Bronchial epithelial cell (primary cell): ENCODE data around the gene SMAD7. TPM values are rescaled to one million over a fixed set of nuclear protein-coding genes. Genes with fewer than 3 reads are reported as not detected.

Source experiments
- DNase-seq: peaks from one replicate; pipeline ENCODE4 v3.0.0-alpha.2; 2010; ENCODE audit warnings: low read depth
- FAIRE-seq: peaks from 2 replicates; lab custom pipeline; 2011; peaks lifted over from hg19 to GRCh38; lab: Jason Lieb, UNC
- H3K27me3 ChIP-seq: 2 replicates; pipeline ENCODE4 v1.5.1; 2011; ENCODE audit warnings: low read length; ENCODE audit not compliant: control insufficient read depth, insufficient read depth
- H3K36me3 ChIP-seq: 2 replicates; pipeline ENCODE4 v1.5.1; 2011; ENCODE audit warnings: low read length; ENCODE audit not compliant: control insufficient read depth, insufficient read depth
- H3K4me3 ChIP-seq: 2 replicates; pipeline ENCODE4 v1.5.1; 2011; ENCODE audit warnings: mild to moderate bottlenecking, low read depth, low read length, control low read depth
- CTCF ChIP-seq: IDR thresholded peaks from 2 replicates; pipeline ENCODE4 v1.5.1; 2011; ENCODE audit warnings: mild to moderate bottlenecking, moderate library complexity, low read length, control low read depth, inconsistent platforms; ENCODE audit not compliant: insufficient read depth, severe bottlenecking
- total RNA-seq: library from RNA; depleted of rRNA; stranded (reverse); fragments of >200 nt; gene quantifications from 2 replicates; pipeline ENCODE4 v1.2.1, GENCODE V29; 2014

The SMAD7 gene
- total RNA-seq, 1 donor from 2014 or later = 19.2 TPM

- no peaks in the 10 kb centered on the region for H3K36me3 ChIP-seq
- no peaks in the 10 kb centered on the region for H3K27me3 ChIP-seq
- no peak for TF ChIP-seq CTCF
- DNase-seq (no peak), FAIRE-seq (no peak)
- H3K4me3 ChIP-seq = no peak overlapping the region
Measured at GRCh38 chr18:48996041-48996440, 45.3 kb upstream of the SMAD7 start.

GRCh38 chr18:48994926-48995835 lies 44.4 kb upstream of the SMAD7 start:
- DNase-seq = no peak
- H3K27me3 ChIP-seq = no peaks in the 10 kb centered on the region
- FAIRE-seq = peak; percentile 55
- no peak overlapping the region for H3K4me3 ChIP-seq
- H3K36me3 ChIP-seq = no peaks in the 10 kb centered on the region
- no peak for TF ChIP-seq CTCF

- DNase-seq (peak; percentile 82), FAIRE-seq (no peak)
- Histone ChIP-seq H3K36me3 (no peaks in the 10 kb centered on the region), H3K27me3 (no peaks in the 10 kb centered on the region), H3K4me3 (no peak overlapping the region)
- no peak for TF ChIP-seq CTCF
Measured at GRCh38 chr18:48994044-48994651, 43.4 kb upstream of the SMAD7 start.

GRCh38 chr18:48993586-48993985 lies 42.8 kb upstream of the SMAD7 start:
- H3K36me3 ChIP-seq = no peaks in the 10 kb centered on the region
- no peak for TF ChIP-seq CTCF
- FAIRE-seq = peak; percentile 83
- DNase-seq = peak; percentile 77
- H3K4me3 ChIP-seq = no peak overlapping the region
- H3K27me3 ChIP-seq = no peaks in the 10 kb centered on the region

- H3K36me3 ChIP-seq = no peaks in the 10 kb centered on the region
- DNase-seq (no peak), FAIRE-seq (no peak)
- H3K27me3 ChIP-seq = no peaks in the 10 kb centered on the region
- H3K4me3 ChIP-seq = no peak overlapping the region
- TF ChIP-seq CTCF = no peak
Measured at GRCh38 chr18:48992791-48993555, 42.2 kb upstream of the SMAD7 start.
